ENCODE data around the gene DDX42. TPM values are rescaled to one million over a fixed set of nuclear protein-coding genes. Genes with fewer than 3 reads are reported as not detected.

Gene DDX42
- total and polyA plus RNA-seq, 2 of the 13 experiments (the other 11 are each of a cell fraction or from before 2014, with no cell fraction given), result 87.2 to 92.9 TPM

DNA sequence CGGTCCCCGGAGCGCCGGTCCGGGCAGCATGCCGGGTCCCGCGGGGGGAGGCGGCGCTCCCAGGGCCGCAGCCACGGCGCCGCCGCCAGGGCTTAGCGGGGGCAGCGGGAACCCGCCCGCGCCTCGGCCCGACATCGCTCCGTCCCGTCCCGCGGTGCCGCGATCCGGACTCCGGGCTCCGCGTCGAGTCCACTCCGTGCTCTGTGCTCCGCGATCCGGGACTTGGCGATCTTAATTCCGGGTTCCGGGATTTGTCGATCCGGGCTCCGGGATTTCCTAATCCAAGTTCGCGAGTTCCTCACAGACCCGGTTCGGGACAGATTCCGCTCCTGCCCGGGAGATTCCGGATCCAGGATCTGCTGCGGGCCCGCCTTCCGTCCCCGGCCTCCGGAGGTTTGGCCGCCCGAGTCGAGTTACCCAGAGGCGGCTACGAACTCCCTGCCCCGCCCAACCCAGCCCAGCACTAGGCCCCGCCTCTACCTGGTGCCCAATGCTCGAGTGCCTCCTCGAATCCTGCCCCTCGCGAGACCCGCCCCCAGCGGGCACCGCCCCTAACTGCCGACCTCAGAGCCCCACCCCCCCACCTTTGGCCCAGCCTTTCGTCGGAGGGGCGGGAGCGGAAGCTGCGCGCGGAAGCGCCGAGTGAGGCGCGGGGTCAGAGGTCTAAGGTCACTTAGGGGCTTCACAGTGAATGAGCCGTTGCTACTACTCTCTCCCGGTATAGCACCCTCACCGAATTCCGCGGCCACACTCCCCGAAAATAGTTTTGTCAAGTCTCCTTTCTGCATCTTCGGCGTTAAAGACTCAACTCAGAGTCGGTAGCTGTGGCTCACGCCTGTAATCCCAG, 68.8 kb downstream of the DDX42 start, which contains the start of gene SMARCD2 (continued):
- TF ChIP-seq ZNF558 (CRISPR knock-in tag; IDR thresholded peaks at IDR 0.05; ENCODE audit: borderline replicate concordance), result peak; percentile 93; the same call in 1 of the 2 replicates
- TF ChIP-seq SPEN (CRISPR knock-in tag; IDR thresholded peaks at IDR 0.05; ENCODE audit: low read depth), result peak; percentile 84
- TF ChIP-seq ZNF550 (CRISPR knock-in tag; IDR thresholded peaks at IDR 0.05; ENCODE audit: borderline replicate concordance), result 0 out of 2 replicates have a peak, but pooled peaks have one; percentile 43
- TF ChIP-seq, protein P1, sequence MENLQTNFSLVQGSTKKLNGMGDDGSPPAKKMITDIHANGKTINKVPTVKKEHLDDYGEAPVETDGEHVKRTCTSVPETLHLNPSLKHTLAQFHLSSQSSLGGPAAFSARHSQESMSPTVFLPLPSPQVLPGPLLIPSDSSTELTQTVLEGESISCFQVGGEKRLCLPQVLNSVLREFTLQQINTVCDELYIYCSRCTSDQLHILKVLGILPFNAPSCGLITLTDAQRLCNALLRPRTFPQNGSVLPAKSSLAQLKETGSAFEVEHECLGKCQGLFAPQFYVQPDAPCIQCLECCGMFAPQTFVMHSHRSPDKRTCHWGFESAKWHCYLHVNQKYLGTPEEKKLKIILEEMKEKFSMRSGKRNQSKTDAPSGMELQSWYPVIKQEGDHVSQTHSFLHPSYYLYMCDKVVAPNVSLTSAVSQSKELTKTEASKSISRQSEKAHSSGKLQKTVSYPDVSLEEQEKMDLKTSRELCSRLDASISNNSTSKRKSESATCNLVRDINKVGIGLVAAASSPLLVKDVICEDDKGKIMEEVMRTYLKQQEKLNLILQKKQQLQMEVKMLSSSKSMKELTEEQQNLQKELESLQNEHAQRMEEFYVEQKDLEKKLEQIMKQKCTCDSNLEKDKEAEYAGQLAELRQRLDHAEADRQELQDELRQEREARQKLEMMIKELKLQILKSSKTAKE (CRISPR knock-in tag; IDR thresholded peaks at IDR 0.05; ENCODE audit: borderline replicate concordance), result 0 out of 2 replicates have a peak, but pooled peaks have one; percentile 38
- TF ChIP-seq BHLHE40 (IDR thresholded peaks at IDR 0.05; ENCODE audit: low read length), result 0 out of 2 replicates have a peak, but pooled peaks have one; percentile 19
- peak; percentile 93; the same call in 1 of the 2 replicates for TF ChIP-seq ZNF747 (CRISPR knock-in tag; IDR thresholded peaks at IDR 0.05; ENCODE audit: borderline replicate concordance)
- TF ChIP-seq MED13 (CRISPR knock-in tag; IDR thresholded peaks at IDR 0.05), result peak; percentile 92
- peak; percentile 40; the same call in 1 of the 2 replicates for TF ChIP-seq ZNF564 (CRISPR knock-in tag; IDR thresholded peaks at IDR 0.05)
- no peak for TF ChIP-seq ZNF383 (CRISPR knock-in tag; IDR thresholded peaks at IDR 0.05; ENCODE audit: borderline replicate concordance)
- no peak for TF ChIP-seq PAF1 (CRISPR knock-in tag; IDR thresholded peaks at IDR 0.05)
- TF ChIP-seq ZNF451 (CRISPR knock-in tag; IDR thresholded peaks at IDR 0.05), result peak; percentile 96
- peak; percentile 98 for TF ChIP-seq YEATS4 (CRISPR knock-in tag; IDR thresholded peaks at IDR 0.05; ENCODE audit: borderline replicate concordance)
- peak; percentile 94 for TF ChIP-seq PAX8 (CRISPR knock-in tag; IDR thresholded peaks at IDR 0.05; ENCODE audit: borderline replicate concordance)
- TF ChIP-seq, protein P2, sequence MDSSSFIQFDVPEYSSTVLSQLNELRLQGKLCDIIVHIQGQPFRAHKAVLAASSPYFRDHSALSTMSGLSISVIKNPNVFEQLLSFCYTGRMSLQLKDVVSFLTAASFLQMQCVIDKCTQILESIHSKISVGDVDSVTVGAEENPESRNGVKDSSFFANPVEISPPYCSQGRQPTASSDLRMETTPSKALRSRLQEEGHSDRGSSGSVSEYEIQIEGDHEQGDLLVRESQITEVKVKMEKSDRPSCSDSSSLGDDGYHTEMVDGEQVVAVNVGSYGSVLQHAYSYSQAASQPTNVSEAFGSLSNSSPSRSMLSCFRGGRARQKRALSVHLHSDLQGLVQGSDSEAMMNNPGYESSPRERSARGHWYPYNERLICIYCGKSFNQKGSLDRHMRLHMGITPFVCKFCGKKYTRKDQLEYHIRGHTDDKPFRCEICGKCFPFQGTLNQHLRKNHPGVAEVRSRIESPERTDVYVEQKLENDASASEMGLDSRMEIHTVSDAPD (CRISPR knock-in tag; IDR thresholded peaks at IDR 0.05), result peak; percentile 69; the same call in 1 of the 2 replicates
- TF ChIP-seq FOXA1 (IDR thresholded peaks at IDR 0.05), result no peak
- peak; percentile 65 for TF ChIP-seq FOXA1 (CRISPR knock-in tag; IDR thresholded peaks at IDR 0.05)
- TF ChIP-seq ZEB1 (IDR thresholded peaks at IDR 0.05; ENCODE audit: insufficient replicate concordance, low read depth), result peak; percentile 27
- TF ChIP-seq, protein P3, sequence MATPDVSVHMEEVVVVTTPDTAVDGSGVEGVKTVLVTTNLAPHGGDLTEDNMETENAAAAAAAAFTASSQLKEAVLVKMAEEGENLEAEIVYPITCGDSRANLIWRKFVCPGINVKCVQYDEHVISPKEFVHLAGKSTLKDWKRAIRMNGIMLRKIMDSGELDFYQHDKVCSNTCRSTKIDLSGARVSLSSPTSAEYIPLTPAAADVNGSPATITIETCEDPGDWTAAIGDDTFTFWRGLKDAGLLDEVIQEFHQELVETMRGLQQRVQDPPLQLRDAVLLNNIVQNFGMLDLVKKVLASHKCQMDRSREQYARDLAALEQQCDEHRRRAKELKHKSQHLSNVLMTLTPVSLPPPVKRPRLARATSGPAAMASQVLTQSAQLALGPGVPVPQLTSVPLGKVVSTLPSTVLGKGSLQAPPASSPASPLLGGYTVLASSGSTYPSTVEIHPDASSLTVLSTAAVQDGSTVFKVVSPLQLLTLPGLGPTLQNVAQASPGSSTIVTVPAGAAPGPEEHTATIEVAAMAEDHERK (CRISPR knock-in tag; IDR thresholded peaks at IDR 0.05; ENCODE audit: low read depth), result peak; percentile 75
- TF ChIP-seq ZMAT3 (CRISPR knock-in tag; conservative IDR thresholded peaks at IDR 0.05), result peak; percentile 92
- peak; percentile 70 for TF ChIP-seq ZNF143 (CRISPR knock-in tag; IDR thresholded peaks at IDR 0.05)
- TF ChIP-seq RARA (CRISPR knock-in tag; IDR thresholded peaks at IDR 0.05), result peak; percentile 92
- no peak for TF ChIP-seq ZNF207 (IDR thresholded peaks at IDR 0.05; ENCODE audit: borderline replicate concordance)
- peak; percentile 96; the same call in 1 of the 2 replicates for TF ChIP-seq KDM4B (CRISPR knock-in tag; IDR thresholded peaks at IDR 0.05)
- TF ChIP-seq, protein P4, sequence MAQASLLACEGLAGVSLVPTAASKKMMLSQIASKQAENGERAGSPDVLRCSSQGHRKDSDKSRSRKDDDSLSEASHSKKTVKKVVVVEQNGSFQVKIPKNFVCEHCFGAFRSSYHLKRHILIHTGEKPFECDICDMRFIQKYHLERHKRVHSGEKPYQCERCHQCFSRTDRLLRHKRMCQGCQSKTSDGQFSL (CRISPR knock-in tag; IDR thresholded peaks at IDR 0.05), result peak; percentile 72; the same call in 1 of the 2 replicates
